ENCODE results near the gene TEN1. TPM values are rescaled to one million over a fixed set of nuclear protein-coding genes. Genes with fewer than 3 reads are reported as not detected.

TEN1 gene
- total RNA-seq, 6 experiments from 2014 or later = 13.3 to 15.4 (median 13.8) TPM

GRCh38 chr17:75980188-75981018 lies 1.4 kb downstream of the TEN1 start:
- no peak for TF ChIP-seq CTCF (IDR thresholded peaks at IDR 0.05)
- H3K27ac Mint-ChIP-seq = peak overlapping the region; percentile 99
- H3K4me1 Mint-ChIP-seq (ENCODE audit: low read depth) = peaks cover 66% of the 10 kb centered on the region
- peaks cover 22% of the 10 kb centered on the region for H3K36me3 Mint-ChIP-seq (ENCODE audit: low read depth)
- peak overlapping the region; percentile 97 for H3K4me3 Mint-ChIP-seq
- H3K27me3 Mint-ChIP-seq (ENCODE audit: insufficient read depth) = peaks cover 3% of the 10 kb centered on the region; the same call in 1 of the 2 replicates
- H3K9me3 Mint-ChIP-seq = no peaks in the 10 kb centered on the region
- no peak for DNase-seq

GRCh38 chr17:75981019-75981615 lies 2.1 kb downstream of the TEN1 start:
- Mint-ChIP-seq H3K27ac (peak overlapping the region; percentile 99), H3K4me3 (peak overlapping the region; percentile 97), H3K36me3 (ENCODE audit: low read depth) (peaks cover 15% of the 10 kb centered on the region), H3K4me1 (ENCODE audit: low read depth) (peaks cover 58% of the 10 kb centered on the region), H3K27me3 (ENCODE audit: insufficient read depth) (peaks cover 3% of the 10 kb centered on the region; the same call in 1 of the 2 replicates), H3K9me3 (no peaks in the 10 kb centered on the region)
- no peak for DNase-seq
- no peak for TF ChIP-seq CTCF (IDR thresholded peaks at IDR 0.05)

- TF ChIP-seq CTCF (IDR thresholded peaks at IDR 0.05) = no peak
- Mint-ChIP-seq H3K27me3 (ENCODE audit: insufficient read depth) (peaks cover 3% of the 10 kb centered on the region; the same call in 1 of the 2 replicates), H3K27ac (peak overlapping the region; percentile 80), H3K36me3 (ENCODE audit: low read depth) (no peaks in the 10 kb centered on the region), H3K9me3 (no peaks in the 10 kb centered on the region), H3K4me1 (ENCODE audit: low read depth) (peaks cover 43% of the 10 kb centered on the region), H3K4me3 (peak overlapping the region; percentile 26; the same call in 1 of the 2 replicates)
- no peak for DNase-seq
Observed at GRCh38 chr17:75983501-75984181, 4.6 kb downstream of the TEN1 start.

- Mint-ChIP-seq H3K27me3 (ENCODE audit: insufficient read depth) (no peaks in the 10 kb centered on the region), H3K4me1 (ENCODE audit: low read depth) (peaks cover 37% of the 10 kb centered on the region), H3K9me3 (no peaks in the 10 kb centered on the region), H3K27ac (no peak overlapping the region), H3K36me3 (ENCODE audit: low read depth) (no peaks in the 10 kb centered on the region), H3K4me3 (no peak overlapping the region)
- TF ChIP-seq CTCF (IDR thresholded peaks at IDR 0.05) = no peak
- no peak for DNase-seq
Observed at GRCh38 chr17:75985986-75986385, 6.9 kb downstream of the TEN1 start.

- Mint-ChIP-seq H3K4me1 (ENCODE audit: low read depth) (peaks cover 29% of the 10 kb centered on the region), H3K27ac (no peak overlapping the region), H3K27me3 (ENCODE audit: insufficient read depth) (no peaks in the 10 kb centered on the region), H3K4me3 (no peak overlapping the region), H3K36me3 (ENCODE audit: low read depth) (no peaks in the 10 kb centered on the region), H3K9me3 (no peaks in the 10 kb centered on the region)
- no peak for TF ChIP-seq CTCF (IDR thresholded peaks at IDR 0.05)
- no peak for DNase-seq
Observed at GRCh38 chr17:75987041-75987440, 8.0 kb downstream of the TEN1 start.
